ENCODE measurements around the gene ADISSP.

Gene ADISSP

GRCh38 chr20:3763671-3764601 is 3.6 kb downstream of the ADISSP start:
- DNase-seq: no peak
- intact Hi-C loops (cut with DNase I): no loop called here

GRCh38 chr20:3760655-3761348 is 6.8 kb downstream of the ADISSP start:
- intact Hi-C loops (cut with DNase I): no loop called here
- DNase-seq: no peak

GRCh38 chr20:3759884-3760283 is 7.7 kb downstream of the ADISSP start:
- no peak for DNase-seq
- intact Hi-C loops (cut with DNase I): no loop called here

- no peak for DNase-seq
- intact Hi-C loops (cut with DNase I): no loop called here
Measured at GRCh38 chr20:3759316-3759823, 8.2 kb downstream of the ADISSP start.

- intact Hi-C loops (cut with DNase I): no loop called here
- no peak for DNase-seq
Measured at GRCh38 chr20:3758566-3758965, 9.0 kb downstream of the ADISSP start.

- intact Hi-C loops (cut with DNase I): no loop called here
Measured at GRCh38 chr20:3757268-3757667, 10.3 kb downstream of the ADISSP start.

GRCh38 chr20:3755814-3756480 is 11.6 kb downstream of the ADISSP start:
- intact Hi-C loops (cut with DNase I): no loop called here
- peak in 2 of 42 donors; percentile 45 to 46 for DNase-seq

More at GRCh38 chr20:3757268-3757667, 10.3 kb downstream of the ADISSP start:
- no peak for DNase-seq

GRCh38 chr20:3755269-3755668 is 12.3 kb downstream of the ADISSP start:
- intact Hi-C loops (cut with DNase I): no loop called here

GRCh38 chr20:3754276-3754630 is 13.3 kb downstream of the ADISSP start:
- DNase-seq: peak in 23 of 42 donors; percentile 29 to 71 (median 53)
- intact Hi-C loops (cut with DNase I): no loop called here

More at GRCh38 chr20:3755269-3755668, 12.3 kb downstream of the ADISSP start:
- no peak for DNase-seq

- intact Hi-C loops (cut with DNase I): no loop called here
- DNase-seq: peak in 17 of 42 donors; percentile 37 to 68 (median 52)
Measured at GRCh38 chr20:3753501-3754275, 13.9 kb downstream of the ADISSP start.

- intact Hi-C loops (cut with DNase I): no loop called here
- peak; percentile 41 to 88 (median 72) for DNase-seq
Measured at GRCh38 chr20:3753098-3753497, 14.5 kb downstream of the ADISSP start.

- intact Hi-C loops (cut with DNase I): no loop called here
- DNase-seq: peak in 1 of 42 donors; percentile 26
Measured at GRCh38 chr20:3752386-3752759, 15.2 kb downstream of the ADISSP start.

GRCh38 chr20:3751675-3752385 is 15.7 kb downstream of the ADISSP start:
- intact Hi-C loops (cut with DNase I): no loop called here
- peak in 26 of 42 donors; percentile 16 to 71 (median 39) for DNase-seq

GRCh38 chr20:3751305-3751674 is 16.3 kb downstream of the ADISSP start:
- intact Hi-C loops (cut with DNase I): no loop called here
- DNase-seq: no peak

GRCh38 chr20:3749689-3750531 is 17.6 kb downstream of the ADISSP start:
- DNase-seq: peak in 40 of 42 donors; percentile 29 to 87 (median 68)
- intact Hi-C loops (cut with DNase I): no loop called here

GRCh38 chr20:3749087-3749688 is 18.4 kb downstream of the ADISSP start:
- intact Hi-C loops (cut with DNase I): no loop called here
- DNase-seq: no peak

GRCh38 chr20:3748073-3748472 is 19.5 kb downstream of the ADISSP start:
- DNase-seq: no peak
- intact Hi-C loops (cut with DNase I): no loop called here
